DND-41 (cell line): ENCODE results near the gene CTTNBP2.

ENCODE experiments used
- CTCF ChIP-seq: IDR thresholded peaks from 2 replicates; pipeline ENCODE4 v1.5.1; 2012; ENCODE audit warnings: borderline replicate concordance, low read length, moderate library complexity, mild to moderate bottlenecking; ENCODE audit not compliant: poor library complexity, severe bottlenecking; ENCODE audit errors: extremely low read depth
- EZH2 ChIP-seq: IDR thresholded peaks from 3 replicates; pipeline ENCODE4 v1.6.1; 2012; ENCODE audit warnings: borderline replicate concordance, low read depth, mild to moderate bottlenecking, moderate library complexity, low read length, inconsistent platforms; ENCODE audit not compliant: severe bottlenecking

GRCh38 chr7:117841011-117841410 lies 32.2 kb downstream of the CTTNBP2 start:
- TF ChIP-seq CTCF (no peak), EZH2 (no peak)
